ENCODE measurements around the gene CNTNAP2.

- TF ChIP-seq EZH2 (IDR thresholded peaks at IDR 0.05) (no peak), POLR2AphosphoS5 (IDR thresholded peaks at IDR 0.05; ENCODE audit: borderline replicate concordance, low read depth, low read length) (no peak), FOXP2 (optimal IDR thresholded peaks at IDR 0.05; ENCODE audit: control extremely low read depth, extremely low read length, insufficient read depth) (no peak)
Measured at GRCh38 chr7:146804620-146805019, 688.0 kb downstream of the CNTNAP2 start.
